SK-N-SH treated with all-trans-retinoic acid at 6 μM for 48 hours (cell line): Measurements from ENCODE around the gene MT1F.

Source experiments
- ATAC-seq: fragments of 200-7000 bp; cut with Tn5 transposase; 3 replicates; pipeline ENCODE4 v1.9.1; 2020; ENCODE audit warnings: mild to moderate bottlenecking, moderate library complexity
- ARNTL ChIP-seq: fragments of 450-650 bp; formaldehyde crosslinking; IDR thresholded peaks from 2 replicates; pipeline ENCODE4 v1.5.0; 2020; ENCODE audit warnings: low read depth, mild to moderate bottlenecking, moderate library complexity, borderline replicate concordance
- BACH2 ChIP-seq: fragments of 250-450 bp; sonication (Bioruptor Pico); IDR thresholded peaks from 2 replicates; pipeline ENCODE4 v1.9.0; 2021; ENCODE audit warnings: mild to moderate bottlenecking, borderline replicate concordance
- ESRRG ChIP-seq: fragments of 250-450 bp; sonication (Bioruptor Pico); IDR thresholded peaks from 2 replicates; pipeline ENCODE4 v1.6.1; 2021; ENCODE audit warnings: mild to moderate bottlenecking
- GLIS3 ChIP-seq: fragments of 250-450 bp; sonication (Bioruptor Pico); IDR thresholded peaks from 2 replicates; pipeline ENCODE4 v1.5.0; 2020; ENCODE audit warnings: mild to moderate bottlenecking, moderate library complexity
- OSR1 ChIP-seq: fragments of 250-450 bp; sonication (Bioruptor Pico); IDR thresholded peaks from 2 replicates; pipeline ENCODE4 v1.8.0; 2022; ENCODE audit warnings: moderate library complexity, mild to moderate bottlenecking, inconsistent platforms
- POU6F1 ChIP-seq: fragments of 250-450 bp; sonication (Bioruptor Pico); IDR thresholded peaks from 2 replicates; pipeline ENCODE4 v1.8.0; 2021; ENCODE audit warnings: low read depth, mild to moderate bottlenecking, moderate library complexity, borderline replicate concordance
- PPARA ChIP-seq: fragments of 250-450 bp; sonication (Bioruptor Pico); IDR thresholded peaks from 2 replicates; pipeline ENCODE4 v1.5.0; 2020; ENCODE audit warnings: mild to moderate bottlenecking, borderline replicate concordance
- RARB ChIP-seq: fragments of 250-450 bp; sonication (Bioruptor Pico); IDR thresholded peaks from 2 replicates; pipeline ENCODE4 v1.8.0; 2021; ENCODE audit warnings: mild to moderate bottlenecking, moderate library complexity
- SNAI2 ChIP-seq: fragments of 250-450 bp; sonication (Bioruptor Pico); IDR thresholded peaks from 2 replicates; pipeline ENCODE4 v1.5.0; 2020; ENCODE audit warnings: mild to moderate bottlenecking, moderate library complexity
- TCF4 ChIP-seq: fragments of 250-450 bp; sonication (Bioruptor Pico); IDR thresholded peaks from 2 replicates; pipeline ENCODE4 v1.8.0; 2021; ENCODE audit warnings: mild to moderate bottlenecking, moderate library complexity, borderline replicate concordance
- ZC3H10 ChIP-seq: fragments of 250-450 bp; sonication (Bioruptor Pico); IDR thresholded peaks from 2 replicates; pipeline ENCODE4 v1.5.1; 2021; ENCODE audit warnings: mild to moderate bottlenecking, moderate library complexity
- ZFP3 ChIP-seq: fragments of 250-450 bp; sonication (Bioruptor Pico); IDR thresholded peaks from 2 replicates; pipeline ENCODE4 v1.5.0; 2020; ENCODE audit warnings: mild to moderate bottlenecking, moderate library complexity
- ZFP30 ChIP-seq: fragments of 450-650 bp; formaldehyde crosslinking; IDR thresholded peaks from 2 replicates; pipeline ENCODE4 v1.5.0; 2022; ENCODE audit warnings: mild to moderate bottlenecking, moderate library complexity
- ZNF565 ChIP-seq: fragments of 450-650 bp; formaldehyde crosslinking; conservative IDR thresholded peaks from 2 replicates; pipeline ENCODE4 v1.5.0; 2020; ENCODE audit warnings: low read depth, mild to moderate bottlenecking, moderate library complexity
- ZNF70 ChIP-seq: fragments of 450-650 bp; formaldehyde crosslinking; IDR thresholded peaks from 2 replicates; pipeline ENCODE4 v1.5.0; 2020; ENCODE audit warnings: mild to moderate bottlenecking, moderate library complexity
- TF ChIP-seq, protein P1 (sequence below): fragments of 250-450 bp; sonication (Bioruptor Pico); IDR thresholded peaks from 2 replicates; pipeline ENCODE4 v1.8.0; 2020; ENCODE audit warnings: mild to moderate bottlenecking, moderate library complexity, borderline replicate concordance
- TF ChIP-seq, protein P2 (sequence below): fragments of 250-450 bp; sonication (Bioruptor Pico); IDR thresholded peaks from 2 replicates; pipeline ENCODE4 v1.5.0; 2020; ENCODE audit warnings: mild to moderate bottlenecking, moderate library complexity

Gene MT1F

DNA sequence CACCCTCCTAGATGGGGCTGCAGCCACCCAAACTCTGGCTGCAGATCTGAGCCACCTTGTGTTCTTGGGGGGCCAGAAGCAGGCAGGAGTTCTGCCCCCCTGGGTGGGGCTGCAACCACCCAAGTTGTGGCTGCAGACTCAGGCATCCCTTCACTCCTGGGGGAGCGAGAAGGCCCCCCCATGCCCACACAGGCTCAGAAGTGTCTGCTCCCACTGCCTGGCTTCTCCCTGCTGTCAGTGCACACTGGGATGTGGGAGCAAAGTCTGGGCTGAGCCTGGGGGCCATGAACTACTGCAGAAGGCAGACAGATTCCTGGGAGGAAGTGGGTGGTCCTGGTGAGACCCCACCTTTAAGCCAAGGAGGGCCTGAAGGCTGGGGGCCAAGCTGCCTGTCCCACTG lies 37.5 kb downstream of the MT1F start:
- ATAC-seq = no peak

DNA sequence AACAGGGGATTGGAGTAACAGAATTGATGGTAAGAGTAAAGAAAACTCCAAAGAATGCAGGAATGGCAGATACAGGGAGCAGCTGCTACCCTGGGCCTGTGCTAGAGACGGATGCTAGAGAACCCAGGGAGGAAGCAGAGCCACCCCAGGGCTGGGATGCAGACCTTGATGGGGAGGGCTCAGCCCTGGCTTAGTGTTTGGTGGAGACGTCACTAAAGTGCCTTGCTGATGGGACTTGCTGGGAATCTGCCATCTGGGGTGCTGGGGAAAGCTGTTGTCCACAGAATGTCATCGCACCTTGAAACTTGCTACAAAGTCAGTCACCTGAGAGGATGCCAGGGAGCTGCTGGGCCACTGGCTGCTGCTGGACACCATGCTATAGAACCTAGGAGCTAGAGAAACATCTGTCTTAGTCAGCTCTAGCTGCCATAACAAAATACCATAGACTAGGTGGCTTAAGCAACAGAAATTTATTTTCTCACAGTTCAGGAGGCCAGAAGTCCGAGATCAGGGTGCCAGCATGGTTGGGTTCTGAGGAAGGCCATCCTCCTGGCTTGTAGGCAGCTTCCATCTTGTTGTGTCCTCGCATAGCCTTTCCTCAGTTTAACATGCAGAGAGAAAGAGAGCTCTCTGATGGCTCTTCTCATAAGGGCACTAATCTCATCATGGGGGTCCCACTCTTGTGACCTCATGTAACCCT lies 39.8 kb downstream of the MT1F start:
- no peak for ATAC-seq
- TF ChIP-seq ZNF70 (no peak), PPARA (CRISPR knock-in tag) (no peak), POU6F1 (CRISPR knock-in tag) (no peak)
- TF ChIP-seq, protein P1, sequence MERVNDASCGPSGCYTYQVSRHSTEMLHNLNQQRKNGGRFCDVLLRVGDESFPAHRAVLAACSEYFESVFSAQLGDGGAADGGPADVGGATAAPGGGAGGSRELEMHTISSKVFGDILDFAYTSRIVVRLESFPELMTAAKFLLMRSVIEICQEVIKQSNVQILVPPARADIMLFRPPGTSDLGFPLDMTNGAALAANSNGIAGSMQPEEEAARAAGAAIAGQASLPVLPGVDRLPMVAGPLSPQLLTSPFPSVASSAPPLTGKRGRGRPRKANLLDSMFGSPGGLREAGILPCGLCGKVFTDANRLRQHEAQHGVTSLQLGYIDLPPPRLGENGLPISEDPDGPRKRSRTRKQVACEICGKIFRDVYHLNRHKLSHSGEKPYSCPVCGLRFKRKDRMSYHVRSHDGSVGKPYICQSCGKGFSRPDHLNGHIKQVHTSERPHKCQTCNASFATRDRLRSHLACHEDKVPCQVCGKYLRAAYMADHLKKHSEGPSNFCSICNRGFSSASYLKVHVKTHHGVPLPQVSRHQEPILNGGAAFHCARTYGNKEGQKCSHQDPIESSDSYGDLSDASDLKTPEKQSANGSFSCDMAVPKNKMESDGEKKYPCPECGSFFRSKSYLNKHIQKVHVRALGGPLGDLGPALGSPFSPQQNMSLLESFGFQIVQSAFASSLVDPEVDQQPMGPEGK = no peak

More for the DNA sequence above, 37.5 kb downstream of the MT1F start:
- TF ChIP-seq ZNF565 (CRISPR knock-in tag) (no peak), ZNF70 (no peak), RARB (no peak), BACH2 (CRISPR knock-in tag) (no peak), GLIS3 (CRISPR knock-in tag) (no peak), PPARA (CRISPR knock-in tag) (no peak), SNAI2 (no peak), ARNTL (no peak), POU6F1 (CRISPR knock-in tag) (no peak), ZFP3 (CRISPR knock-in tag) (no peak)
- TF ChIP-seq, all 23 proteins: peak for 0

DNA sequence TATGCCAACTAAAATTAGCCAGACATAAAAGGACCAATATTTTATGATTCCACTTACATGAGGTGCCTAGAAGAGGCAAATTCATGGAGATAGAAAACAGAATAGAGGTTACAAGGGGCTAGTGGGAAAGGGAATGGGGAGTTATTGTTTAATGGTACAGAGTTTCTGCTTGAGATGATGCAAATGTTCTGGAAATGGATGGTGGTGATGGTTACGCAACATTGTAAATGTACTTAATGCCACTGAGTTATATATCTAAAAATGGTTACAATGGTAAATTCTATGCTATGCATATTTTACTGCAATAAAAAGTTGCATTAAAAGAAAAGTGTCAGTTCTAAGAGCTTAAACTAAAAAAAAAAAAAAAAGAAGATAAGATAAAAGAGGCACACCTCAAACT lies 42.4 kb downstream of the MT1F start:
- TF ChIP-seq ESRRG (CRISPR knock-in tag) = no peak
- no peak for TF ChIP-seq POU6F1 (CRISPR knock-in tag)
- TF ChIP-seq ARNTL = no peak
- no peak for TF ChIP-seq BACH2 (CRISPR knock-in tag)
- TF ChIP-seq, all 23 proteins: peak for 0
- ATAC-seq = no peak

GRCh38 chr16:56700631-56701030 lies 42.9 kb downstream of the MT1F start:
- no peak for ATAC-seq
- TF ChIP-seq GLIS3 (CRISPR knock-in tag) (no peak), ZC3H10 (CRISPR knock-in tag) (no peak), ZFP30 (CRISPR knock-in tag) (no peak), OSR1 (CRISPR knock-in tag) (no peak), TCF4 (CRISPR knock-in tag) (no peak), ARNTL (no peak)
- TF ChIP-seq, protein P1 = no peak
- TF ChIP-seq, protein P2, sequence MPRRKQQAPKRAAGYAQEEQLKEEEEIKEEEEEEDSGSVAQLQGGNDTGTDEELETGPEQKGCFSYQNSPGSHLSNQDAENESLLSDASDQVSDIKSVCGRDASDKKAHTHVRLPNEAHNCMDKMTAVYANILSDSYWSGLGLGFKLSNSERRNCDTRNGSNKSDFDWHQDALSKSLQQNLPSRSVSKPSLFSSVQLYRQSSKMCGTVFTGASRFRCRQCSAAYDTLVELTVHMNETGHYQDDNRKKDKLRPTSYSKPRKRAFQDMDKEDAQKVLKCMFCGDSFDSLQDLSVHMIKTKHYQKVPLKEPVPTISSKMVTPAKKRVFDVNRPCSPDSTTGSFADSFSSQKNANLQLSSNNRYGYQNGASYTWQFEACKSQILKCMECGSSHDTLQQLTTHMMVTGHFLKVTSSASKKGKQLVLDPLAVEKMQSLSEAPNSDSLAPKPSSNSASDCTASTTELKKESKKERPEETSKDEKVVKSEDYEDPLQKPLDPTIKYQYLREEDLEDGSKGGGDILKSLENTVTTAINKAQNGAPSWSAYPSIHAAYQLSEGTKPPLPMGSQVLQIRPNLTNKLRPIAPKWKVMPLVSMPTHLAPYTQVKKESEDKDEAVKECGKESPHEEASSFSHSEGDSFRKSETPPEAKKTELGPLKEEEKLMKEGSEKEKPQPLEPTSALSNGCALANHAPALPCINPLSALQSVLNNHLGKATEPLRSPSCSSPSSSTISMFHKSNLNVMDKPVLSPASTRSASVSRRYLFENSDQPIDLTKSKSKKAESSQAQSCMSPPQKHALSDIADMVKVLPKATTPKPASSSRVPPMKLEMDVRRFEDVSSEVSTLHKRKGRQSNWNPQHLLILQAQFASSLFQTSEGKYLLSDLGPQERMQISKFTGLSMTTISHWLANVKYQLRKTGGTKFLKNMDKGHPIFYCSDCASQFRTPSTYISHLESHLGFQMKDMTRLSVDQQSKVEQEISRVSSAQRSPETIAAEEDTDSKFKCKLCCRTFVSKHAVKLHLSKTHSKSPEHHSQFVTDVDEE = no peak
